BLaER1 treated with 17β-estradiol and CSF1 and Interleukin-3, amounts not matched to agents 10 nM and 100 nM (cell line): ENCODE results near the gene MOCS1.

ENCODE experiments used
- H3K27ac ChIP-seq, 11 experiments: shearing (Covaris generic); formaldehyde crosslinking; 2 replicates each; pipeline ENCODE4 v1.8.1; 2022
- H3K27me3 ChIP-seq, 11 experiments: shearing (Covaris generic); formaldehyde crosslinking; 2 replicates each; pipeline ENCODE4 v1.8.1; 2022
- H3K36me3 ChIP-seq, 11 experiments: shearing (Covaris generic); formaldehyde crosslinking; 2 replicates each; pipeline ENCODE4 v1.8.1; 2022
- H3K4me1 ChIP-seq, 10 experiments: shearing (Covaris generic); formaldehyde crosslinking; 2 replicates each; pipeline ENCODE4 v1.8.1; 2022
- H3K4me2 ChIP-seq, 11 experiments: shearing (Covaris generic); formaldehyde crosslinking; 2 replicates each; pipeline ENCODE4 v1.8.1; 2022
- H3K4me3 ChIP-seq, 10 experiments: shearing (Covaris generic); formaldehyde crosslinking; 2 replicates each; pipeline ENCODE4 v1.8.1; 2022
- H3K9ac ChIP-seq, 11 experiments: shearing (Covaris generic); formaldehyde crosslinking; 2 replicates each; pipeline ENCODE4 v1.8.1; 2022
- H3K9me3 ChIP-seq, 11 experiments: shearing (Covaris generic); formaldehyde crosslinking; replicated peaks in 1 of 11; 2 replicates each; pipeline ENCODE4 v1.8.1; 2022
- H4K20me1 ChIP-seq, 11 experiments: shearing (Covaris generic); formaldehyde crosslinking; 2 replicates each; pipeline ENCODE4 v1.8.1; 2022
- Cebpa-rat ChIP-seq, 11 experiments: shearing (Covaris generic); IDR thresholded peaks; 2 replicates each; pipeline ENCODE4 v1.8.1; 2022

The MOCS1 gene

GRCh38 chr6:39927159-39927558 is 7.1 kb downstream of the MOCS1 start:
- Histone ChIP-seq H3K4me2 (no peak overlapping the region), H3K4me3 (no peak overlapping the region), H3K9ac (no peak overlapping the region), H3K9me3 (no peaks in the 10 kb centered on the region), H4K20me1 (no peaks in the 10 kb centered on the region), H3K27me3 (no peaks in the 10 kb centered on the region), H3K36me3 (no peaks in the 10 kb centered on the region), H3K4me1 (peaks cover 9 to 17% (median 14%) of the 10 kb centered on the region in 10 experiments), H3K27ac (no peak overlapping the region)
- no peak for TF ChIP-seq Cebpa-rat (IDR thresholded peaks at IDR 0.05)

GRCh38 chr6:39926668-39927067 is 7.6 kb downstream of the MOCS1 start:
- no peak overlapping the region for H3K27ac ChIP-seq
- H3K4me1 ChIP-seq: peaks cover 9 to 17% (median 14%) of the 10 kb centered on the region in 10 experiments
- H3K27me3 ChIP-seq: no peaks in the 10 kb centered on the region
- H4K20me1 ChIP-seq: no peaks in the 10 kb centered on the region
- no peaks in the 10 kb centered on the region for H3K9me3 ChIP-seq
- no peak overlapping the region for H3K4me3 ChIP-seq
- H3K36me3 ChIP-seq: no peaks in the 10 kb centered on the region
- no peak overlapping the region for H3K9ac ChIP-seq
- no peak overlapping the region for H3K4me2 ChIP-seq
- TF ChIP-seq Cebpa-rat (IDR thresholded peaks at IDR 0.05): no peak

- Histone ChIP-seq H3K27me3 (no peaks in the 10 kb centered on the region), H3K36me3 (no peaks in the 10 kb centered on the region), H3K9ac (no peak overlapping the region), H3K27ac (no peak overlapping the region), H3K4me3 (no peak overlapping the region), H4K20me1 (no peaks in the 10 kb centered on the region), H3K9me3 (no peaks in the 10 kb centered on the region), H3K4me2 (no peak overlapping the region), H3K4me1 (peaks cover 9 to 17% (median 14%) of the 10 kb centered on the region in 10 experiments)
- no peak for TF ChIP-seq Cebpa-rat (IDR thresholded peaks at IDR 0.05)
Observed at GRCh38 chr6:39925931-39926290, 8.4 kb downstream of the MOCS1 start.

- Histone ChIP-seq H3K9ac (no peak overlapping the region), H4K20me1 (no peaks in the 10 kb centered on the region), H3K4me3 (no peak overlapping the region), H3K9me3 (no peaks in the 10 kb centered on the region), H3K27ac (no peak overlapping the region), H3K4me1 (peaks cover 9 to 17% (median 14%) of the 10 kb centered on the region in 10 experiments), H3K27me3 (no peaks in the 10 kb centered on the region), H3K36me3 (no peaks in the 10 kb centered on the region), H3K4me2 (no peak overlapping the region)
- TF ChIP-seq Cebpa-rat (IDR thresholded peaks at IDR 0.05): no peak
Observed at GRCh38 chr6:39925191-39925930, 8.9 kb downstream of the MOCS1 start.

- Histone ChIP-seq H3K4me3 (no peak overlapping the region), H4K20me1 (no peaks in the 10 kb centered on the region), H3K27me3 (no peaks in the 10 kb centered on the region), H3K9me3 (no peaks in the 10 kb centered on the region), H3K36me3 (no peaks in the 10 kb centered on the region), H3K4me2 (no peak overlapping the region), H3K4me1 (peaks cover 9 to 17% (median 14%) of the 10 kb centered on the region in 10 experiments), H3K27ac (no peak overlapping the region), H3K9ac (no peak overlapping the region)
- TF ChIP-seq Cebpa-rat (IDR thresholded peaks at IDR 0.05): no peak
Observed at GRCh38 chr6:39924283-39924682, 10.0 kb downstream of the MOCS1 start.

- Histone ChIP-seq H3K4me2 (peak overlapping the region in 7 of 11 experiments; percentile 20 to 55 (median 38); a peak in 10 of 22 replicates), H3K36me3 (no peaks in the 10 kb centered on the region), H3K4me3 (no peak overlapping the region), H3K27ac (peak overlapping the region in 1 of 11 experiments; percentile 8; a peak in 1 of 22 replicates), H4K20me1 (no peaks in the 10 kb centered on the region), H3K9me3 (no peaks in the 10 kb centered on the region), H3K4me1 (peaks cover 9 to 17% (median 14%) of the 10 kb centered on the region in 10 experiments), H3K9ac (no peak overlapping the region), H3K27me3 (no peaks in the 10 kb centered on the region)
- no peak for TF ChIP-seq Cebpa-rat (IDR thresholded peaks at IDR 0.05)
Observed at GRCh38 chr6:39923861-39924260, 10.4 kb downstream of the MOCS1 start.

GRCh38 chr6:39923394-39923793 is 10.9 kb downstream of the MOCS1 start:
- no peak for TF ChIP-seq Cebpa-rat (IDR thresholded peaks at IDR 0.05)
- H3K4me3 ChIP-seq: no peak overlapping the region
- peaks cover 9 to 17% (median 14%) of the 10 kb centered on the region in 10 experiments for H3K4me1 ChIP-seq
- peak overlapping the region in 10 of 11 experiments; percentile 15 to 55 (median 34); a peak in 16 of 22 replicates for H3K4me2 ChIP-seq
- H3K36me3 ChIP-seq: no peaks in the 10 kb centered on the region
- H3K9me3 ChIP-seq: no peaks in the 10 kb centered on the region
- no peaks in the 10 kb centered on the region for H3K27me3 ChIP-seq
- peak overlapping the region in 1 of 11 experiments; percentile 8; a peak in 1 of 22 replicates for H3K27ac ChIP-seq
- H3K9ac ChIP-seq: 0 out of 22 replicates have a peak overlapping the region, but pooled peaks of 1 of the 11 experiments have one; percentile 9
- H4K20me1 ChIP-seq: no peaks in the 10 kb centered on the region

- Histone ChIP-seq H4K20me1 (no peaks in the 10 kb centered on the region), H3K27ac (no peak overlapping the region), H3K4me2 (peak overlapping the region in 10 of 11 experiments; percentile 15 to 55 (median 34); a peak in 15 of 22 replicates), H3K4me3 (no peak overlapping the region), H3K27me3 (no peaks in the 10 kb centered on the region), H3K9me3 (no peaks in the 10 kb centered on the region), H3K4me1 (peaks cover 9 to 17% (median 14%) of the 10 kb centered on the region in 10 experiments), H3K9ac (0 out of 22 replicates have a peak overlapping the region, but pooled peaks of 1 of the 11 experiments have one; percentile 9), H3K36me3 (no peaks in the 10 kb centered on the region)
- TF ChIP-seq Cebpa-rat (IDR thresholded peaks at IDR 0.05): no peak
Observed at GRCh38 chr6:39922821-39923220, 11.4 kb downstream of the MOCS1 start.

GRCh38 chr6:39920157-39920556 is 14.1 kb downstream of the MOCS1 start:
- no peak overlapping the region for H3K27ac ChIP-seq
- H3K27me3 ChIP-seq: no peaks in the 10 kb centered on the region
- H3K4me1 ChIP-seq: peaks cover 9 to 17% (median 14%) of the 10 kb centered on the region in 10 experiments
- H3K9ac ChIP-seq: no peak overlapping the region
- no peak for TF ChIP-seq Cebpa-rat (IDR thresholded peaks at IDR 0.05)
- peaks cover 0 to 11% (median 0%) of the 10 kb centered on the region in 11 experiments; a peak in 2 of 22 replicates for H3K9me3 ChIP-seq
- no peaks in the 10 kb centered on the region for H4K20me1 ChIP-seq
- no peak overlapping the region for H3K4me2 ChIP-seq
- no peak overlapping the region for H3K4me3 ChIP-seq
- no peaks in the 10 kb centered on the region for H3K36me3 ChIP-seq

GRCh38 chr6:39918831-39919230 is 15.4 kb downstream of the MOCS1 start:
- H3K4me3 ChIP-seq: no peak overlapping the region
- H3K9ac ChIP-seq: no peak overlapping the region
- no peak overlapping the region for H3K4me2 ChIP-seq
- H3K27me3 ChIP-seq: no peaks in the 10 kb centered on the region
- no peak for TF ChIP-seq Cebpa-rat (IDR thresholded peaks at IDR 0.05)
- no peak overlapping the region for H3K27ac ChIP-seq
- H3K4me1 ChIP-seq: peaks cover 8 to 17% (median 14%) of the 10 kb centered on the region in 10 experiments
- H3K36me3 ChIP-seq: no peaks in the 10 kb centered on the region
- H3K9me3 ChIP-seq: peaks cover 0 to 11% (median 0%) of the 10 kb centered on the region in 11 experiments; a peak in 2 of 22 replicates
- no peaks in the 10 kb centered on the region for H4K20me1 ChIP-seq
